ENCODE results near the gene PANX2.

PANX2 gene

GRCh38 chr22:50153756-50154140, 16.8 kb upstream of the PANX2 start:
- no peak overlapping the region for H3K4me3 ChIP-seq (ENCODE audit: low read depth, low read length)
- TF ChIP-seq CTCF (IDR thresholded peaks at IDR 0.05; ENCODE audit: low read depth, low read length, missing control alignments) = no peak
- DNase-seq (ENCODE audit: low read depth) = no peak

GRCh38 chr22:50157709-50158375, 12.7 kb upstream of the PANX2 start:
- TF ChIP-seq CTCF (IDR thresholded peaks at IDR 0.05; ENCODE audit: low read depth, low read length, missing control alignments) = no peak
- DNase-seq (ENCODE audit: low read depth) = no peak
- no peak overlapping the region for H3K4me3 ChIP-seq (ENCODE audit: low read depth, low read length)

- TF ChIP-seq CTCF (IDR thresholded peaks at IDR 0.05; ENCODE audit: low read depth, low read length, missing control alignments) = no peak
- DNase-seq (ENCODE audit: low read depth) = no peak
- H3K4me3 ChIP-seq (ENCODE audit: low read depth, low read length) = no peak overlapping the region
Measured at GRCh38 chr22:50160947-50161346, 9.6 kb upstream of the PANX2 start.

GRCh38 chr22:50161508-50162390, 8.8 kb upstream of the PANX2 start:
- DNase-seq (ENCODE audit: low read depth) = no peak
- TF ChIP-seq CTCF (IDR thresholded peaks at IDR 0.05; ENCODE audit: low read depth, low read length, missing control alignments) = no peak
- no peak overlapping the region for H3K4me3 ChIP-seq (ENCODE audit: low read depth, low read length)

- TF ChIP-seq CTCF (IDR thresholded peaks at IDR 0.05; ENCODE audit: low read depth, low read length, missing control alignments) = no peak
Measured at GRCh38 chr22:50162391-50162956, 8.1 kb upstream of the PANX2 start.

GRCh38 chr22:50165436-50166123, 5.0 kb upstream of the PANX2 start:
- DNase-seq (ENCODE audit: low read depth) = no peak
- TF ChIP-seq CTCF (IDR thresholded peaks at IDR 0.05; ENCODE audit: low read depth, low read length, missing control alignments) = no peak
- H3K4me3 ChIP-seq (ENCODE audit: low read depth, low read length) = no peak overlapping the region

More at GRCh38 chr22:50162391-50162956, 8.1 kb upstream of the PANX2 start:
- no peak for DNase-seq (ENCODE audit: low read depth)
- no peak overlapping the region for H3K4me3 ChIP-seq (ENCODE audit: low read depth, low read length)

Data from GM12864 (cell line).